HepG2 (cell line): Measurements from ENCODE around the gene SERTAD3. TPM values are rescaled to one million over a fixed set of nuclear protein-coding genes. Genes with fewer than 3 reads are reported as not detected.
A peak's percentile ranks its signal among the peaks of the same experiment; 100 is the strongest.

ENCODE experiments used
- CHD2 ChIP-seq: IDR thresholded peaks from 2 replicates; pipeline ENCODE4 v1.6.1; 2011; ENCODE audit warnings: low read depth, low read length, improper control_type of control experiment
- HDAC6 ChIP-seq: fragments of 200-600 bp; sonication (generic); IDR thresholded peaks from 2 replicates; pipeline ENCODE4 v1.7.0; 2017; ENCODE audit warnings: mild to moderate bottlenecking, antibody characterized with exemption, low read length, low read depth
- HNRNPL ChIP-seq: fragments of 200-400 bp; formaldehyde crosslinking; IDR thresholded peaks from 2 replicates; pipeline ENCODE4 v1.6.1; 2017; ENCODE audit warnings: mild to moderate bottlenecking, low read depth, low read length
- POLR2AphosphoS2 ChIP-seq: IDR thresholded peaks from 2 replicates; pipeline ENCODE4 v1.6.1; 2011; ENCODE audit warnings: low read depth, low read length, improper control_type of control experiment
- TBX2 ChIP-seq: sonication (generic); formaldehyde crosslinking; IDR thresholded peaks from 2 replicates; pipeline ENCODE4 v1.5.0; 2020; ENCODE audit warnings: missing genetic modification reagents, mild to moderate bottlenecking, borderline replicate concordance
- TRAFD1 ChIP-seq: sonication (generic); formaldehyde crosslinking; IDR thresholded peaks from 2 replicates; pipeline ENCODE4 v1.5.1; 2020; ENCODE audit warnings: missing genetic modification reagents, mild to moderate bottlenecking, borderline replicate concordance
- ZEB1 ChIP-seq: IDR thresholded peaks from 2 replicates; pipeline ENCODE4 v1.6.1; 2012; ENCODE audit warnings: mild to moderate bottlenecking, low read depth, inconsistent platforms; ENCODE audit not compliant: insufficient replicate concordance
- ZNF343 ChIP-seq: sonication (generic); formaldehyde crosslinking; IDR thresholded peaks from 2 replicates; pipeline ENCODE4 v1.4.0; 2020; ENCODE audit warnings: mild to moderate bottlenecking, missing genetic modification reagents
- ZNF501 ChIP-seq: sonication (generic); formaldehyde crosslinking; IDR thresholded peaks from 2 replicates; pipeline ENCODE4 v1.5.1; 2020; ENCODE audit warnings: mild to moderate bottlenecking, moderate library complexity, missing genetic modification reagents
- ZNF574 ChIP-seq: sonication (generic); formaldehyde crosslinking; IDR thresholded peaks from 2 replicates; pipeline ENCODE4 v1.4.0; 2020; ENCODE audit warnings: missing genetic modification reagents
- ZNF772 ChIP-seq: sonication (generic); formaldehyde crosslinking; IDR thresholded peaks from 2 replicates; pipeline ENCODE4 v1.5.0; 2020; ENCODE audit warnings: mild to moderate bottlenecking, missing genetic modification reagents
- ZNF792 ChIP-seq: IDR thresholded peaks from 2 replicates; pipeline ENCODE4 v1.6.1; 2016
- polyA plus RNA-seq, 8 experiments: library from polyadenylated mRNA; depleted of rRNA in 3 of 8; stranded (reverse) in 7 of 8; unstranded in 1 of 8; fragments of >200 nt; fragmentation: Illumina TruSeq in 4 of 8; extraction: Trizol in 4 of 8; gene quantifications; 2 replicates each; pipeline versions ENCODE4 v1.2.1 to v1.2.3, GENCODE V29; 2011 to 2016; ENCODE audit warnings: low read depth in 4 of 8, missing spikeins in 1 of 8, mixed read lengths in 1 of 8; ENCODE audit not compliant: insufficient read depth in 1 of 8
- total RNA-seq, 5 experiments: library from RNA; depleted of rRNA; stranded (reverse); fragments of >200 nt; fragmentation: Illumina TruSeq; extraction: Trizol; gene quantifications; 2 replicates each; pipeline ENCODE4 v1.2.3, GENCODE V29; 2016; ENCODE audit warnings: low read depth in 1 of 5
- TF ChIP-seq, protein P1 (sequence below): sonication (generic); formaldehyde crosslinking; IDR thresholded peaks from 2 replicates; pipeline ENCODE4 v1.5.1; 2020; ENCODE audit warnings: mild to moderate bottlenecking, missing genetic modification reagents, moderate library complexity
- TF ChIP-seq, protein P2 (sequence below): sonication (generic); formaldehyde crosslinking; IDR thresholded peaks from 2 replicates; pipeline ENCODE4 v1.4.0; 2020; ENCODE audit warnings: missing genetic modification reagents, borderline replicate concordance
- TF ChIP-seq, protein P3 (sequence below): sonication (generic); formaldehyde crosslinking; IDR thresholded peaks from 2 replicates; pipeline ENCODE4 v1.4.0; 2020; ENCODE audit warnings: mild to moderate bottlenecking, low read depth, missing genetic modification reagents

SERTAD3 gene
- total and polyA plus RNA-seq, 2 of the 13 experiments (the other 11 are each of a cell fraction or from before 2014, with no cell fraction given) = 9.6 to 16.9 TPM

GRCh38 chr19:40461669-40462221 is 17.6 kb upstream of the SERTAD3 start (continued):
- TF ChIP-seq ZNF772 (CRISPR knock-in tag) (peak; percentile 67; the same call in 1 of the 2 replicates), ZEB1 (no peak), ZNF501 (CRISPR knock-in tag) (peak; percentile 45; the same call in 1 of the 2 replicates), CHD2 (no peak), ZNF343 (CRISPR knock-in tag) (no peak), TRAFD1 (CRISPR knock-in tag) (no peak), ZNF574 (CRISPR knock-in tag) (peak; percentile 62; the same call in 1 of the 2 replicates), HNRNPL (no peak), ZNF792 (CRISPR knock-in tag) (0 out of 2 replicates have a peak, but pooled peaks have one; percentile 14), POLR2AphosphoS2 (no peak), TBX2 (peak; percentile 36; the same call in 1 of the 2 replicates), HDAC6 (no peak)
- TF ChIP-seq, protein P1, sequence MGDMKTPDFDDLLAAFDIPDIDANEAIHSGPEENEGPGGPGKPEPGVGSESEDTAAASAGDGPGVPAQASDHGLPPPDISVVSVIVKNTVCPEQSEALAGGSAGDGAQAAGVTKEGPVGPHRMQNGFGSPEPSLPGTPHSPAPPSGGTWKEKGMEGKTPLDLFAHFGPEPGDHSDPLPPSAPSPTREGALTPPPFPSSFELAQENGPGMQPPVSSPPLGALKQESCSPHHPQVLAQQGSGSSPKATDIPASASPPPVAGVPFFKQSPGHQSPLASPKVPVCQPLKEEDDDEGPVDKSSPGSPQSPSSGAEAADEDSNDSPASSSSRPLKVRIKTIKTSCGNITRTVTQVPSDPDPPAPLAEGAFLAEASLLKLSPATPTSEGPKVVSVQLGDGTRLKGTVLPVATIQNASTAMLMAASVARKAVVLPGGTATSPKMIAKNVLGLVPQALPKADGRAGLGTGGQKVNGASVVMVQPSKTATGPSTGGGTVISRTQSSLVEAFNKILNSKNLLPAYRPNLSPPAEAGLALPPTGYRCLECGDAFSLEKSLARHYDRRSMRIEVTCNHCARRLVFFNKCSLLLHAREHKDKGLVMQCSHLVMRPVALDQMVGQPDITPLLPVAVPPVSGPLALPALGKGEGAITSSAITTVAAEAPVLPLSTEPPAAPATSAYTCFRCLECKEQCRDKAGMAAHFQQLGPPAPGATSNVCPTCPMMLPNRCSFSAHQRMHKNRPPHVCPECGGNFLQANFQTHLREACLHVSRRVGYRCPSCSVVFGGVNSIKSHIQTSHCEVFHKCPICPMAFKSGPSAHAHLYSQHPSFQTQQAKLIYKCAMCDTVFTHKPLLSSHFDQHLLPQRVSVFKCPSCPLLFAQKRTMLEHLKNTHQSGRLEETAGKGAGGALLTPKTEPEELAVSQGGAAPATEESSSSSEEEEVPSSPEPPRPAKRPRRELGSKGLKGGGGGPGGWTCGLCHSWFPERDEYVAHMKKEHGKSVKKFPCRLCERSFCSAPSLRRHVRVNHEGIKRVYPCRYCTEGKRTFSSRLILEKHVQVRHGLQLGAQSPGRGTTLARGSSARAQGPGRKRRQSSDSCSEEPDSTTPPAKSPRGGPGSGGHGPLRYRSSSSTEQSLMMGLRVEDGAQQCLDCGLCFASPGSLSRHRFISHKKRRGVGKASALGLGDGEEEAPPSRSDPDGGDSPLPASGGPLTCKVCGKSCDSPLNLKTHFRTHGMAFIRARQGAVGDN (CRISPR knock-in tag) = peak; percentile 74
- TF ChIP-seq, protein P2, sequence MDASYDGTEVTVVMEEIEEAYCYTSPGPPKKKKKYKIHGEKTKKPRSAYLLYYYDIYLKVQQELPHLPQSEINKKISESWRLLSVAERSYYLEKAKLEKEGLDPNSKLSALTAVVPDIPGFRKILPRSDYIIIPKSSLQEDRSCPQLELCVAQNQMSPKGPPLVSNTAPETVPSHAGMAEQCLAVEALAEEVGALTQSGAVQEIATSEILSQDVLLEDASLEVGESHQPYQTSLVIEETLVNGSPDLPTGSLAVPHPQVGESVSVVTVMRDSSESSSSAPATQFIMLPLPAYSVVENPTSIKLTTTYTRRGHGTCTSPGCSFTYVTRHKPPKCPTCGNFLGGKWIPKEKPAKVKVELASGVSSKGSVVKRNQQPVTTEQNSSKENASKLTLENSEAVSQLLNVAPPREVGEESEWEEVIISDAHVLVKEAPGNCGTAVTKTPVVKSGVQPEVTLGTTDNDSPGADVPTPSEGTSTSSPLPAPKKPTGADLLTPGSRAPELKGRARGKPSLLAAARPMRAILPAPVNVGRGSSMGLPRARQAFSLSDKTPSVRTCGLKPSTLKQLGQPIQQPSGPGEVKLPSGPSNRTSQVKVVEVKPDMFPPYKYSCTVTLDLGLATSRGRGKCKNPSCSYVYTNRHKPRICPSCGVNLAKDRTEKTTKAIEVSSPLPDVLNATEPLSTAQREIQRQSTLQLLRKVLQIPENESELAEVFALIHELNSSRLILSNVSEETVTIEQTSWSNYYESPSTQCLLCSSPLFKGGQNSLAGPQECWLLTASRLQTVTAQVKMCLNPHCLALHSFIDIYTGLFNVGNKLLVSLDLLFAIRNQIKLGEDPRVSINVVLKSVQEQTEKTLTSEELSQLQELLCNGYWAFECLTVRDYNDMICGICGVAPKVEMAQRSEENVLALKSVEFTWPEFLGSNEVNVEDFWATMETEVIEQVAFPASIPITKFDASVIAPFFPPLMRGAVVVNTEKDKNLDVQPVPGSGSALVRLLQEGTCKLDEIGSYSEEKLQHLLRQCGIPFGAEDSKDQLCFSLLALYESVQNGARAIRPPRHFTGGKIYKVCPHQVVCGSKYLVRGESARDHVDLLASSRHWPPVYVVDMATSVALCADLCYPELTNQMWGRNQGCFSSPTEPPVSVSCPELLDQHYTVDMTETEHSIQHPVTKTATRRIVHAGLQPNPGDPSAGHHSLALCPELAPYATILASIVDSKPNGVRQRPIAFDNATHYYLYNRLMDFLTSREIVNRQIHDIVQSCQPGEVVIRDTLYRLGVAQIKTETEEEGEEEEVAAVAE (CRISPR knock-in tag) = 0 out of 2 replicates have a peak, but pooled peaks have one; percentile 69
- TF ChIP-seq, protein P3, sequence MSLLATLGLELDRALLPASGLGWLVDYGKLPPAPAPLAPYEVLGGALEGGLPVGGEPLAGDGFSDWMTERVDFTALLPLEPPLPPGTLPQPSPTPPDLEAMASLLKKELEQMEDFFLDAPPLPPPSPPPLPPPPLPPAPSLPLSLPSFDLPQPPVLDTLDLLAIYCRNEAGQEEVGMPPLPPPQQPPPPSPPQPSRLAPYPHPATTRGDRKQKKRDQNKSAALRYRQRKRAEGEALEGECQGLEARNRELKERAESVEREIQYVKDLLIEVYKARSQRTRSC (CRISPR knock-in tag) = no peak
